Thyroid gland (tissue), 4 donors: ENCODE measurements around the gene CROCC2. TPM values are rescaled to one million over a fixed set of nuclear protein-coding genes. Genes with fewer than 3 reads are reported as not detected.

ENCODE experiments used
- DNase-seq, 2 donors: peaks; one replicate each; pipeline ENCODE4 v3.0.0-alpha.2; 2019
- H3K27ac ChIP-seq, 3 donors: fragments of 200-600 bp; sonication (generic); 1 replicate in 2 of 3; 2 replicates in 1 of 3; pipeline ENCODE4 v1.5.1; 2016 to 2019; ENCODE audit warnings: mild to moderate bottlenecking in 1 of 3, moderate library complexity in 1 of 3
- H3K27me3 ChIP-seq: fragments of 200-600 bp; sonication (generic); one replicate; pipeline ENCODE4 v1.5.1; 2019
- H3K36me3 ChIP-seq, 2 donors: fragments of 200-600 bp; sonication (generic); one replicate each; pipeline ENCODE4 v1.5.1; 2016 to 2019
- H3K4me1 ChIP-seq, 2 donors: fragments of 200-600 bp; sonication (generic); one replicate each; pipeline ENCODE4 v1.5.1; 2017 to 2019
- H3K4me3 ChIP-seq, 3 donors: fragments of 200-600 bp; sonication (generic); replicated peaks in 1 of 3; 1 replicate in 2 of 3; 2 replicates in 1 of 3; pipeline ENCODE4 v1.5.1; 2016; ENCODE audit warnings: mild to moderate bottlenecking in 1 of 3
- H3K9me3 ChIP-seq: fragments of 200-600 bp; sonication (generic); one replicate; pipeline ENCODE4 v1.5.1; 2017
- CTCF ChIP-seq, 6 experiments: fragments of 200-600 bp in 3 of 6; fragments of 450-650 bp in 3 of 6; sonication (generic) in 3 of 6; IDR thresholded peaks; one replicate each; pipeline ENCODE4 v1.5.1; 2016 to 2019; ENCODE audit warnings: antibody characterized with exemption in 6 of 6, mild to moderate bottlenecking in 2 of 6, inconsistent platforms in 1 of 6, moderate library complexity in 1 of 6
- POLR2A ChIP-seq, 2 donors: fragments of 450-650 bp; IDR thresholded peaks; one replicate each; pipeline ENCODE4 v1.6.1; 2017; ENCODE audit warnings: antibody characterized with exemption in 2 of 2, mild to moderate bottlenecking in 2 of 2, moderate library complexity in 1 of 2
- WGBS, 2 donors: methylation state at CpG; one replicate each; pipeline ENCODE4 v1.1.5; 2017; 5-methylcytosine and 5-hydroxymethylcytosine counted together
- intact Hi-C: fragments of 100-400 bp; cut with DNase I; formaldehyde crosslinking; loops from one replicate; pipeline ENCODE4 v1.15.1; 2023
- total RNA-seq, 4 donors: library from RNA; depleted of rRNA; stranded (reverse); fragments of >200 nt; gene quantifications; one replicate each; pipeline ENCODE4 v1.2.3, GENCODE V29; 2016

CROCC2 gene
- not detected for total RNA-seq

- DNase-seq = peak in 1 of 2 donors; percentile 37
- TF ChIP-seq CTCF (IDR thresholded peaks at IDR 0.05) = no peak
- no peak for TF ChIP-seq POLR2A (IDR thresholded peaks at IDR 0.05)
- Histone ChIP-seq H3K4me1 (no peaks in the 10 kb centered on the region), H3K27me3 (no peaks in the 10 kb centered on the region), H3K27ac (no peak within 1 kb of the TSS), H3K36me3 (no peaks in the 10 kb centered on the region), H3K9me3 (no peaks in the 10 kb centered on the region), H3K4me3 (no peak within 1 kb of the TSS)
- intact Hi-C loops = no loop called here
- 29 to 54% methylated on average over 10 to 18 of the region's 23 CpGs for WGBS, 2 donors
Observed at GRCh38 chr2:240906141-240906910, at the start of gene CROCC2. Gene CROCC2, plus strand, starts transcription at chr2:240906336. Its CDS starts 178 bp downstream, at chr2:240906514.

- intact Hi-C loops = no loop called here
Observed at GRCh38 chr2:240857039-240858008, 48.8 kb upstream of the CROCC2 start.

DNA sequence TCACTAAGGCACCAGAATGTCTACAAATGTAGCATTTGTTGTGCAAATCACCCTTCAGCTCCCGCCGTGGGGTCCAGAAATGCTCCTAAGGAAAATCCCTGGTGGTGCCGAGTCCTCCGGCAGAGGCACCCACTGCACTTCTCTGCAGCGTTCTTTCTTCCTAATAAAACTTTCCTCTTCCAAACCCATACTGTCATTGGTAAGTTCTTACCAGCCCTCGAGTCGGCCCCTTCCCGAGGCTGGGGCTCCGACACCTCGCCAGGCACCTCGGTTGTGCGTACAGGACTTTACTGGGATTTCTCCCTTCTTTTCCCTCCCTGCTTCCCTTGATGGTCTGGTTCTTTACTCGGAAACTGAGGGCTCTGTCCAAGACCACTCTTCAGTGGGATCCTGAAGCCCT, 47.8 kb upstream of the CROCC2 start:
- Histone ChIP-seq H3K9me3 (no peaks in the 10 kb centered on the region), H3K36me3 (no peaks in the 10 kb centered on the region), H3K4me3 (no peak overlapping the region), H3K27me3 (no peaks in the 10 kb centered on the region), H3K27ac (no peak overlapping the region), H3K4me1 (peaks cover 6 to 10% of the 10 kb centered on the region in 2 donors)
- WGBS, 2 donors = 92 to 95% methylated on average over 13 of the region's 13 CpGs
- intact Hi-C loops = no loop called here
- TF ChIP-seq POLR2A (IDR thresholded peaks at IDR 0.05) (no peak), CTCF (IDR thresholded peaks at IDR 0.05) (no peak)
- DNase-seq = no peak

More at GRCh38 chr2:240857039-240858008, 48.8 kb upstream of the CROCC2 start:
- no peaks in the 10 kb centered on the region for H3K9me3 ChIP-seq
- no peak overlapping the region for H3K4me3 ChIP-seq
- H3K27me3 ChIP-seq = no peaks in the 10 kb centered on the region
- DNase-seq = no peak
- WGBS, 2 donors = 91 to 94% methylated on average over 14 to 16 of the region's 21 CpGs
- peaks cover 6 to 10% of the 10 kb centered on the region in 2 donors for H3K4me1 ChIP-seq
- H3K36me3 ChIP-seq = no peaks in the 10 kb centered on the region
- H3K27ac ChIP-seq = no peak overlapping the region
- TF ChIP-seq CTCF (IDR thresholded peaks at IDR 0.05) (no peak), POLR2A (IDR thresholded peaks at IDR 0.05) (no peak)

DNA sequence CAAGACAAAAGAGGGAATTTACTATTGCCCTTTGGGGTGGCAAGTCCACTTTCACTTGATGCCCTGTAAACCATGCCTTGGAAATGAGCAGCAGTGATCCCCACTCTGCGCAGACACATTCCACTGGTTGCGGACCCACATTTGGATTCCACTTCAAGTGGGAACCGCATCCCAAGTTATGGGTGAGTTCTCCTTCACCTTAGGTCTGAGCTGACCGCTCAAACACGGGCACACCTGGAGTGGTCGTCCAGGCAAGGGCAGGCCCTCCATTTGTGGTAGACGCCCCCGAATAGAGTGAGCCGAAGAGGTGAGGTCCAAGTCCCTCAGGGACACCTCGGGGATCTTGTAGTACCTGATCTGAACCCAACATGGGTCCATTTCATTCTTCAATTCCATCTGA, 47.3 kb upstream of the CROCC2 start:
- Histone ChIP-seq H3K9me3 (no peaks in the 10 kb centered on the region), H3K36me3 (no peaks in the 10 kb centered on the region), H3K4me3 (no peak overlapping the region), H3K4me1 (peaks cover 6 to 10% of the 10 kb centered on the region in 2 donors), H3K27me3 (no peaks in the 10 kb centered on the region), H3K27ac (no peak overlapping the region)
- 91 to 95% methylated on average over 7 to 10 of the region's 10 CpGs for WGBS, 2 donors
- DNase-seq = no peak
- TF ChIP-seq CTCF (IDR thresholded peaks at IDR 0.05) (no peak), POLR2A (IDR thresholded peaks at IDR 0.05) (no peak)
- intact Hi-C loops = no loop called here
